Suprapubic skin (tissue), 3 donors: ENCODE measurements around the gene SMC4.

ENCODE experiments used
- CTCF ChIP-seq, 2 donors: fragments of 200-600 bp in 1 of 2; fragments of 450-650 bp in 1 of 2; sonication (generic) in 1 of 2; IDR thresholded peaks; one replicate each; pipeline ENCODE4 v1.5.1; 2016 to 2019; ENCODE audit warnings: antibody characterized with exemption in 2 of 2, mild to moderate bottlenecking in 1 of 2, moderate library complexity in 1 of 2
- EP300 ChIP-seq: sonication (generic); formaldehyde crosslinking; IDR thresholded peaks from one replicate; pipeline ENCODE4 v1.6.1; 2017; ENCODE audit warnings: antibody characterized with exemption

GRCh38 chr3:160454995-160455394 lies 55.5 kb downstream of the SMC4 start:
- TF ChIP-seq EP300 (no peak), CTCF (IDR thresholded peaks at IDR 0.05) (no peak)
